ENCODE data around the gene PDZD8.
A peak's percentile ranks its signal among the peaks of the same experiment; 100 is the strongest.

Gene PDZD8, protein sequence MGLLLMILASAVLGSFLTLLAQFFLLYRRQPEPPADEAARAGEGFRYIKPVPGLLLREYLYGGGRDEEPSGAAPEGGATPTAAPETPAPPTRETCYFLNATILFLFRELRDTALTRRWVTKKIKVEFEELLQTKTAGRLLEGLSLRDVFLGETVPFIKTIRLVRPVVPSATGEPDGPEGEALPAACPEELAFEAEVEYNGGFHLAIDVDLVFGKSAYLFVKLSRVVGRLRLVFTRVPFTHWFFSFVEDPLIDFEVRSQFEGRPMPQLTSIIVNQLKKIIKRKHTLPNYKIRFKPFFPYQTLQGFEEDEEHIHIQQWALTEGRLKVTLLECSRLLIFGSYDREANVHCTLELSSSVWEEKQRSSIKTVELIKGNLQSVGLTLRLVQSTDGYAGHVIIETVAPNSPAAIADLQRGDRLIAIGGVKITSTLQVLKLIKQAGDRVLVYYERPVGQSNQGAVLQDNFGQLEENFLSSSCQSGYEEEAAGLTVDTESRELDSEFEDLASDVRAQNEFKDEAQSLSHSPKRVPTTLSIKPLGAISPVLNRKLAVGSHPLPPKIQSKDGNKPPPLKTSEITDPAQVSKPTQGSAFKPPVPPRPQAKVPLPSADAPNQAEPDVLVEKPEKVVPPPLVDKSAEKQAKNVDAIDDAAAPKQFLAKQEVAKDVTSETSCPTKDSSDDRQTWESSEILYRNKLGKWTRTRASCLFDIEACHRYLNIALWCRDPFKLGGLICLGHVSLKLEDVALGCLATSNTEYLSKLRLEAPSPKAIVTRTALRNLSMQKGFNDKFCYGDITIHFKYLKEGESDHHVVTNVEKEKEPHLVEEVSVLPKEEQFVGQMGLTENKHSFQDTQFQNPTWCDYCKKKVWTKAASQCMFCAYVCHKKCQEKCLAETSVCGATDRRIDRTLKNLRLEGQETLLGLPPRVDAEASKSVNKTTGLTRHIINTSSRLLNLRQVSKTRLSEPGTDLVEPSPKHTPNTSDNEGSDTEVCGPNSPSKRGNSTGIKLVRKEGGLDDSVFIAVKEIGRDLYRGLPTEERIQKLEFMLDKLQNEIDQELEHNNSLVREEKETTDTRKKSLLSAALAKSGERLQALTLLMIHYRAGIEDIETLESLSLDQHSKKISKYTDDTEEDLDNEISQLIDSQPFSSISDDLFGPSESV

DNA sequence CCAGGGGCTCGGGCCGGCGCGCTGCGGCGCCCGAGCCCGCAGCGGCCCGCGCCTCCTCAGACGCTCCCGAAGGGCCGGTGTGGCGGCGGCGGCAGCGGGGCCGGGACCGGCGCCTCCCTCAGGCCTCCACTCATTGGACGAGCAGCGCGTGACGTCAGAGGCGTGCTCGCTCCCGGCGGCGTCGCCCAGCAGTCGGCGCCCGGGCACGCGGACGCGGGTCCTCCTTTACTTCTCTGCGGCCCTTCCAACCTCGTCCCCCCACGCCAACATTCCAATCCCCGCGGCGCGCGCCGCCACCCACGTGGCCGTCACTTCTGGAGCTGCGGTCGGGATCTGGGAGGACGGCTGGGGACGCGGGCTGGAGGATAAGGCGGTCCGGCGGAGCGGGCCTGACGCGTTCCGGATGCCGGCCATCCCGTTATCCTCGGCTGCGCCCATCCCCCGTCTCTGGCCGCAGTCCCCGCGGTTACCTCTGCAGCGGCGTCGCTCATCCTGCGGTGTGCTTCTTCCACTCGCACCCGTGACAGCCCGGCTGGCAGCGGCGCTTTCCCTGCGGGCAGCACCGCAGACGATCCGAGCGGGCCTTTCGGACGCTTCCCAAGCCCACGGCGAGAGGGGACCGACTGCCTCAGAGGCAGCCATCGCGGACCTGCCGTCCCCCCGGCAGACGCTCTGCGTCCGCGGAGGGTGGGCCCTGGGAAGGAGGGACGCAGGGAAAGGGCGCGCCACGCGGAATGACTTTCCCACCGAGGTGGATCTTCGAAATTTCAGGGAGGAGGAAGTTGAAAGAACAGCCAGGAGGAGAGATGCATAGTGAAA is at the start of gene PDZD8:
PDZD8 (minus strand) TSS at position 81 of the 819 bp plus-strand sequence. CDS start 213 bp downstream, outside the sequence.
- DNase-seq (ENCODE audit: low read depth in 2 of 2): peak; percentile 86 to 90

DNA sequence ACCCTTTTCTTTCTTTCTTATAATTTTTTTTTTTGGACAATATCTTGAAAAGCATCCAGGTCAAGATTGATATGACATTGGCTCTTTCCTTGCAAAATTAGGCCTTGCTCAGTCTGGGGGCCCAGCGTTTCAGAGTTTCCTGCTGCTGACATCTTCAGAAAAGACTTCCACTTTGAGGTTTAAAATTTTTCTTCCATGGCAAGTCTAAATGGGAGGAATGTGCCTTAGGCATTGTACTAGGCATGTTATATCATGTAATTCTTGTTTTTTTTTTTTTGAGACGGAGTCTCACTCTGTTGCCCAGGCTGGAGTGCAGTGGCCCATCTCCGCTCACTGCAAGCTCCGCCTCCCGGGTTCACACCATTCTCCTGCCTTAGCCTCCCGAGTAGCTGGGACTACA is 48.9 kb upstream of the PDZD8 start:
- no peak for DNase-seq (ENCODE audit: low read depth in 2 of 2)

DNA sequence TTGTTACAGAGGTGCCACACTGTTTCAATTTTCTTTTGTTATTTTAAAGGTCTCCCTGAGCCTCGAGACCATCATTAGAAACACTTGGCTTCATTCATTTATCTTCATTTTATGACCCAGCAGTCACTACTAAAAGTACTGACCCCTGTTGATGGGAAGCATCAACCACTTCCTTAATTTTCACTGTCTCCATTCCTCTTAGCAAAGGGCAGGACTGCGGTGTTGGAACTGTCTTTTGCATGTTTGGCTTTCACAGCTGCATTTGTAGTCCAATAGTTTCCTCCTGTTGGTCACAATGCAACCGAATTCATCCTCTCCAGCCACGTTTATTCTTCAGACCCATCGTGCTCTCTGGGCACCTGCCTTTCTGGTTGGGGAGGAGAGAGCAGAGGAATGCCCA is 46.7 kb upstream of the PDZD8 start:
- DNase-seq (ENCODE audit: low read depth in 2 of 2): no peak

DNA sequence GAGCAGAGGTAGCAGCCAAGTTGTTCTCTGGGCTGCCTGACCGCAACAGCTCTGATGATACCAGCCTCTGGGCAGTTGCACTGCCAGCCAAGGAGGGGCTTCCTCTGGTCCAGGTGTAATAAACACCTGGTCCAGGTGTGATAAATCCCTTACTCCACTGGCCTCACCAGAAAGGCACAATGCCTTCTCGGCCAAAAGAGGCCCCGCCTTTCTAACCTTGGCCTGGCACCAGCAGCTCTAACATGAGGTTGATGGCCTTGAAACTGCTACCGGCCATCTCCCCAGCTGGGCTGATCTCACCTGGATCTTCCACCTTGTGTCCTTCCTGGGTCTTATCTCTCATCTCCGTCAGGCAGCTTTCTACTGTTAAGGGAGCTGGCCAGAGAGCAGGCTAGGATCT is 45.5 kb upstream of the PDZD8 start:
- no peak for DNase-seq (ENCODE audit: low read depth in 2 of 2)

DNA sequence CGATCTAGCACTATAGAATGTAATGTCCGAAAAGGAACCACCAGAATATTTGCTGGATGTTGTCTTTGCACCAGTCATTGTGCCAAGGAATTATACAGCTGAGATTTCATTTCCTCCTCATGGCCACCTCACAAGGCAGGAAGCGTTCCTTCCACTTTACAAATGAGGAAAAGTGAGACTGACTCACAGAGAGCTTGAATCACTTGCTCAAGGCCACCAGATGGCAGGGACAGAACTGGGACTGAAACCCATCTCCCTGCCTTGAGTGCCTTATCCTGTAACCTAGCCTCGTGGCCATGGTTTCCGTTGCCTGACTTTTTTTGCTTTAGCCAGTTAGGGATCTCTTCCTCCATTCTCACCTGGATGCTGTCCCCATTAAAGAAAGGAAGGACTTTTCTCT is 44.7 kb upstream of the PDZD8 start:
- DNase-seq (ENCODE audit: low read depth in 2 of 2): no peak

DNA sequence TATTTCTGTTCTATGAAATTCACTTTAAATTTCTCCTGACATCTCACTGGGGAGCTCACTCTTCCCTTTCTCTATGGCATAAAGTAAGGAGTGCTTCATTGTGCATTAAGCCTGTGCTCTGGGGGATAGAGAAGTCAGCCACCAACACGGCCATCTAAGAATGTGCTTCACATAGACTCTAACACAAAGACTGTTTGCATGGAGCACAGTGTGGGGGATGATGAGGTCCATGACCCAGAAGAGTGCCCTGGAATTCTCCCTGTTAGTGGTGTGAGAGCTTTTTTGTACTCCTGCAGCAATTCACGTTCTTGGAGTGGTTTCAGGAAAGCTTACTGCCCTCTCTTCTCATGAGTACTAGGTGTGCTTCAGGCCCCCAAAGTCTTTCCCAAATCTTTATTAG is 43.9 kb upstream of the PDZD8 start:
- DNase-seq (ENCODE audit: low read depth in 2 of 2): no peak

DNA sequence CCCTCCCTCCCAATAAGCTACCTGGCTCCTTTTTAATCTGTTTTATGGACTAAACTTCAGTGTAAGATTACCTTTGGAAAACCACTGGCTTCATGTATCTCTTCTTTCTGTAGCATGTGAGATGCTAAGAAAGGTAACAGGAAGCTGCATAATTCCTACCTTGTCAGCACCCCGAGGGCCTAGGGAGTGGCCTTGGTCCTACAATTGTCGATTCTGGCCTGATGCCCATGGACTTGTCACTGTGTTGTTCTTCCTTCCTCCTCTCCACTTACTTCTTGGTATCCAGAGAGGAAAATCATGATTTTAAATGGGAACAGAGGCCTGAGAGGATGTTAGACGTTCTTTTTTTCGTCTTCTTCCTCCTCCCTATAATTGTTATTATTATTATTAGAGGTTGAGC is 42.9 kb upstream of the PDZD8 start:
- no peak for DNase-seq (ENCODE audit: low read depth in 2 of 2)

DNA sequence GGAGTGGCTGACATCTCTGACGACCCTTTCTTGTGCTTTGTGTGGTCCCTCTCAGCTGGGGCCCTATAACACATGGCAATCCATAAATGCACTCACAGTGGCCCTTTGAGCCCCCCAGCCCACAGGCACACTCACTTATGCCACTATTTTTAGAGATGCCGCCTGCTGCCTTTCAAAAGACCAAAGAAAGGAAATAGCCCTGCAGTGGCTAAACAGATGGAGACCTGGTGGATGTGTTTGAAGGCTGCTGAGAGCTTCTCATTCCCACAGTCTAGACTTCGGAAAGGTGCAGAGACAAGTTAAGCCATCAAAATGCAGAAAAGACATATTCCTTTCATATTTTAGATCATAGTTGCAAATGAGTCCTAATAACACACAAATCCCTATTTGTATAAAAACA is 42.0 kb upstream of the PDZD8 start:
- no peak for DNase-seq (ENCODE audit: low read depth in 2 of 2)

DNA sequence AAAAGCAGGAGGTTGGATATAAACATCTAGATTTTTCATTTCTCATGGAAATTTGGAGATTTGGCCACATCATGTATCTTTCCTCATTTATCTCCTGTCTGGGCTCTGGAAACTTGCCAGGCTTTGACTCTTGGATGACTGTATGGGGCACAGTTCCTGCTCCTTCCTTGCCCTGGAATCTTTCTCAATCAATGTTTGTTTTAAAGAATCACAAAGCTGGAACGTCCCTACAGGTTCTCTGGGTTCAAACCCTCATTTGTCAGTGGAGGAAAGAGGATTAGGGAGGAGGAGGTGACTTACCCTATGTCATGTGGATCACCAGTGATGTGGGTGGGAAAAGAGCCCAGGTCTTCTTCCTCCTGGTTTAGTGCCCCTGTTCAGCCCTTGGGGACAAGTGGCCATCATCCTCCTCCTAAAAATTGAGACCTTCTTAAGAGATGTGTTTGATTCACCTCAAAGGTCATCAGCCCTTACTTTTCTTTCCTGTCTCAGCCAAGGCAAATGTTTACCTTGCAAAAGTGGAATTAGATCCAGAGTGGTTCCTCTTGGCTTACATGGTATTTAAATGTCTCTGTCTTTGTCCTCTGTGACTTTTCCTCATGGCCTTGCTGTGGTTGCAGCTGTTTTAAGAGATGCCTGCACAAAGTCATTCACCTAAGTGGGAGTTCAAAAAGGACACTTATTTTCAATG is 38.8 kb upstream of the PDZD8 start:
- no peak for DNase-seq (ENCODE audit: low read depth in 2 of 2)

DNA sequence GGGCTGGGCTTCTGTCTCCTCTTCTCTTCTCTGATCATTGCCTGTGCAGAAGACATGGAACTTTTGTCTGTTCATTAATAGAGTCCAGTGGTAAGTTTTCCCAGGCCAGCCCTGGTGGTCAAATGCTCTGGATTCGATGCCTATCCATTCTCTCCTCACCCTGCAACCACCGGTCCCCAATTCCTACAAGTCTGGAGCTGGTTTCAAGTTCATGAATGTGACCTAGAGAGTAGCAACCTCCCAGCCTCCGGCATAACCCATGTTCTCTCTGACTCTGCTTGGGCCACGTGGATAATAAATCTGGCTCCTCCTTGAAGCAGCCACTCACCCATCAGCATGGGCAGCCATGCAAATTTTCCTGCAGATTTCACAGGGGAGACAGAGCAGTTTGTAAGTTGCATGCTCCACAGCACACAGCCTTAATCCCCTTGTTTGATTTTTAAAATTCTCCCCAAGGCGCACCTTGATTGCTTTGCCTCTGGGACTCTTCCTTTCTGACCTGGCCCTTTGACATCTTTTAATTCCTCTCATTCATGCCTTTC is 37.3 kb upstream of the PDZD8 start:
- no peak for DNase-seq (ENCODE audit: low read depth in 2 of 2)

DNA sequence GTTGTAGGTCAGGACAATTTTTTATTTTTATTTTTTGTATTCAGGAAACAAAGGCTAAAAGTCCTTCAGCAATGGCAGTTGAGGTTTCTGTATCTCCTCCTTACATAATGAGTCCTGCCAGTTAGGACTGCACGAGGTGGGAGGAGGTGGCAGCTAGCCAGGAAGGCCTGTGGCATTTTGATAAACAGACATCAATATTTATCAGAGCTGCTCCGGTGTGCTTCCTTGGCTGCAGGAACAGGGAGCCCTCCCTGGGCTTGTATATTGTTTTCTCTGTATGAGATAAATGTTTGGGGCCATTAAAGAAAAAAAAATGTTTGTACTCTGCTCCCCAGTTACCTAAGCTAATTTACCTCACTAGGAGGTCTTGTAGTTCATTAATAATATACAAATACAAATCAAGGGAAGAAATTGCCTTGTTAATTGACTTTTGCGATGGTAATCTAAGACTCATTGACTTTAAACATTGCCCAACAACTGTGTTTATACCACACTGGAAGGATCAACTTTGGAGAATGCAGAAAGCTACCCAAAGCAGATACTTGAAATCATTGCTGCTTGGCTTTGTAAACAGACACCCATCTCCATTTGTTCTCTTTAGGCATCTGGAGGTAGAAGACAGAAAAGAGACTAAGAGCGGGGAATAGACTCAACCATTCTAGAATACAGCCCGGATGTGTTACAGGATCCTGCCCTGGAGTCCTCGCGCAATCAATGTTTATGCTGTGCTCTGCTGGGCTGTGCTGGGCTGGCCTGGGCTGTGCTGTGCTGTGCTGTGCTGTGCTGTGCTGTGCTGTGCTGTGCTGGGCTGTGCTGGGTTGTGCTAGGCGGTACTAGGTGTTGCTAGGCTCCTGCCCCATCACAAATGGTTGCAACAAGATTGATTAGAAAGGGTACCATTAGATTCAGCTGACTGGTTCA is 36.5 kb upstream of the PDZD8 start:
- no peak for DNase-seq (ENCODE audit: low read depth in 2 of 2)

DNA sequence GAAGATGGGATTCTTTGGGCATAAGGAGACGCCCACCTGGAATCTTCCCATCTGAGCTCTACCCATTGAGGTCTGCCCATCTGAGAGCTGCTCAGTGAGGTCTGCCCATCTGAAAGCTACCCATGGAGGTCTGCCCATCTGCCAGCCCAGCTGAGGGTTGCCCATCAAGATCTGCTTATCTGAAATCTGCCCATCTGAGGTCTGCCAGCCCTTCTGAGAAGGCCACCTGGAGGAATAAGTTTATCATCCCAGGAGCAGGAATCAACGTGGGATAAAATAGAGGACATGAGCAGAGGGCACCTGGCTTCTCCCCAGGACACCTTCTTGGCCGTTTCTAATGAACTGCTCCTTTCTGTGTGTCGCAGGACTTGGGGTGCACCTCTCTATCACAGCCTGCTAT is 35.3 kb upstream of the PDZD8 start:
- DNase-seq (ENCODE audit: low read depth in 2 of 2): no peak

DNA sequence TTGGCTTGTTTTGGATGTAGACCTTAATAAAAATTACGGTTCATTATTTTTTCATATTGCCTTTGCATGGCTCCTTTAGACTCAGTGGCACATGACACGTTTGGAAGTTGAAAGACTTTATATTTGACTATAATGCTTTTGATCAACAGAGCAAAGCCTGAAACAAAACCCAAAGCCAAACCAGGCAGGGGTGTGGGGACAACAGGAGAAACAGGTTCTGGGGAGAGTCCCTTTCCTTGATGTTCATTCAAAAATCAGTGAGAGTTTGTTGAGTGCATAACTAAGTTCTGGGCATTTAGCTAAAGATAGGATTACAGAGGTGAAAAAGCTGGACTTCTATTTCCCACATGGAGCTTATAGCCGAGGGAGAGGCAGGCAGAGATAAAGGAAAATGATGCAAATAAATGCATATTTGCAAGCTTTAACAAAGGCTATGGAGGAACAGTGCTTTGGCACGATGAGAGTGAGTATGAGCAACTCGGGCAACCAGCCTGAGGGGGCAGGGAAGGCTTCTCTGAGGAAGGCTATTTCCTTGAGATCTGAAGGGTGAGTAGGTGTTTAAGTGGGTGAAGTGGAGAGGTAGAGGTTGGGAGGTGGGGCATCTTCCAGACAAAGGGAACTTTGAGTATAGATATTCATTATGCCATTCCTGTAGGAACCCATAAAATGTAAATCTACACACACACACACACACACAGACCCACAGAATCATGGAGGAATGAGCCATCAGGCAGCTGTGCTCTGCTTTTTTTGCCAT is 34.5 kb upstream of the PDZD8 start:
- DNase-seq (ENCODE audit: low read depth in 2 of 2): no peak

DNA sequence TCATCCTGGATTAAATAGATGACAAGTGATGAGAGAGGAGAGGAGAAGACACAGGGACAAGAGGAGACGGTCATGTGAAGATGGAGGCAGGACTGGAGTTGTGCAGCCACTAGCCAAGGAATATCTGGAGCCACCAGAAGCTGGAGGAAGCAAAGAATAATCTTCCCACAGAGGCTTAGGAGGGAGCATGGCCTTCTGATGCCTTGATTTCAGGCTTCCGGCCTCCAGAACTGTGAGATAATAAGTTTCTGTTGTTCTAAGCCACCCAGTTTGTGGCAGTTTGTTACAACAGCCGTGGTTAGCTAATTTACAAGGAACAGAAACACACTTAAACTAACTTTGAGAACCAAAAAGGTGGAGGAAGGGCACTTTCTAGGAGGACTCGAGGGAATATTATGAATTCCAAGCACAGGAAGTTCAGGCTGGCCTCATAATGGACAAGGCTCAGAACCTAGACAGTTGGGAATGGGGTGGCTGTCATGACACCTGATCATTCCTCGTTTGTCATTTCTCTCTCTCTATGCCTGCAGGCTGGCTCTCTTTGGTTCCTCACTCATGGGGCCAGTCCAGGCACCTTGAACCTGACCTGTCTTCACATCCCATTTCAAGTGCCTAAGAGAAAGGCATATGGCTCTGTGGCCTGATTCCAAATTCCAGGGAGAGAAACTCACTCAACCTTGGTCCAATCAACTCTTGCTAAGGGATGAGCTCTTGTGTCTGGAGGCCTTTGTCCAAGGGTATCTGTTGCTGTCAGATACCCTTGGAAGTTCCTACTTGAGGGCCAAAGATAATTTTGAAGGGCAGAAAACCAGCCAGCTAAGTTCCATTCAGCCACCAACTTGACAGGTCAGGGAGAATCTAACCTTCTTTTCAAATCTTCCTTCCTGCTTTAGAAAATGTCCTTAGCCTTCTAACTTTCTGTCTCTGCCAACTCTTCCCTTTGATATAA is 33.5 kb upstream of the PDZD8 start:
- no peak for DNase-seq (ENCODE audit: low read depth in 2 of 2)

DNA sequence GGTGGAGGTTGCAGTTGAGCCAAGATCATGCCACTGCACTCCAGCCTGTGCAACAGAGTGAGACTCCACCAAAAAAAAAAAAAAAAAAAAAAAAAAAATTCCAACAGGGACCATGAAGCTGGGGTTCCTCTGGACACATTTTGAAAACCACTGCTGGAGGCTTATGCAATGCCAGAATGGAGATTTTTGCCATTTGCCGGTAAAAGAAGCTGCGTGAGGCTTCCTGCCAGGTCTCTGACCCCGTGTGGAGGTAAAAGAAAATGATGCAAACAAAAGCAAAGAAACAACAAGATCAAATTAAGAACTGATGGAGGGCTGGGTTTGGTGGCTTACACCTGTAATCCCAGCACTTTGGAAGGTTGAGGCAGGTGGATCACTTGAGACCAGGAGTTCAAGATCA is 30.5 kb upstream of the PDZD8 start:
- no peak for DNase-seq (ENCODE audit: low read depth in 2 of 2)

DNA sequence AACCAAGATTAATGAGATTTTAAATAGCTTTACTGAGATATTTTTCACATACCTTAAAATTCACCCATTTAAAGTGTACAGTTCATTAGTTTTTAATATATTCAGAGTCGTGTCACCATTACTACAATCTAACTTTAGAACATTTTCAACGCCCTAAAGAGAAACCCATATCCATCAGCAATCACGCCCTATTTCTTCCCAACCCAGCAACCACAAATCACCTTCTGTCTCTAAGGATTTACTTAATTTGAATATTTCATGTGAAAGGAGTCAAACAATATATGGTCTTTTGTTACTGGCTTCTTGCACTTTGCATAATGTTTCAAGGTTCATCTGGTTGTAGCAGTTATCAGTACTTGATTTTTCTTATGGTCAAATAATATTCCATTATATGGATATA is 25.1 kb upstream of the PDZD8 start:
- no peak for DNase-seq (ENCODE audit: low read depth in 2 of 2)

DNA sequence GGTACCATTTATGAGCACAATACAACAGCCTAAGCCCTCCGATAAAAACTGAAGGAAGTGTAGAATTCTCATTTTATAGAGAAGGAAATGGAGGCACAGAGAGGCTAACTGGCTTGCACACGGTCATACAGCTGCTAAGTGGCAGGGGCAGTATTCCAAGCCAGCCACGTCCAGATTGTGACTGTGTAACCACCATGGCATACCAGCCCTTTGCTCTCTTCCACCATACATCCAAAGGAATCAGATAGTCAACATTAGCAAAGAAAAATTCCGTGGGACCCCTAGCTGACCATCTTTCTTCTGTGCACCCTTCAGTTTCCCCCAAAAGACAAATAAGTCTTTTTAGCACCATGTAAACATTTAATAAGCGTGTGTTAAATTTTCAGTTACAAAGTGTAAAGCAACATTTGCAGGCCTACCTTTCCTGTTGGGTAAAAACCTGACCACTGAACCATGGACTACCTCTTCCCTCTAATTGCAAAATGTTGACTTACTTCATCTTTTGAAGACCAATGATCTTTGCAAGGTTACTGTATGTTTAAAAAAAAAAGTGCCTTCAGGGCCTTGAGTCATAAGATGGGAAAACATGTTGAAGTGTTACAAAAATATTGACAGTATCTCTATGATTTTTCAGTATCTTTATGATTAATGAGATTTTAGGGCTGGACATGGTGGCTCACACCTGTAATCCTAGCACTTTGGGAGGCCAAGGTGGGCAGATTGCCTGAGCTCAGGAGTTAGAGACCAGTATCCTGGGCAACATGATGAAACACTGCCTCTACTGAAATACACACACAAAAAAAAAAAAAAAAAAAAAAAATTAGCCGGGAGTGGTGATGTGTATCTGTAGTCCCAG is 24.3 kb upstream of the PDZD8 start:
- no peak for DNase-seq (ENCODE audit: low read depth in 2 of 2)
